NT2/D1 (cell line): Measurements from ENCODE around the gene TUBB4B.

Experiments used
- SUZ12 ChIP-seq: IDR thresholded peaks from 2 replicates; pipeline ENCODE4 v1.6.1; 2011; ENCODE audit not compliant: insufficient read length, insufficient read depth; ENCODE audit errors: extremely low read depth
- ZNF274 ChIP-seq: IDR thresholded peaks from 2 replicates; pipeline ENCODE4 v1.6.1; 2011; ENCODE audit warnings: mild to moderate bottlenecking, low read depth, low read length

DNA sequence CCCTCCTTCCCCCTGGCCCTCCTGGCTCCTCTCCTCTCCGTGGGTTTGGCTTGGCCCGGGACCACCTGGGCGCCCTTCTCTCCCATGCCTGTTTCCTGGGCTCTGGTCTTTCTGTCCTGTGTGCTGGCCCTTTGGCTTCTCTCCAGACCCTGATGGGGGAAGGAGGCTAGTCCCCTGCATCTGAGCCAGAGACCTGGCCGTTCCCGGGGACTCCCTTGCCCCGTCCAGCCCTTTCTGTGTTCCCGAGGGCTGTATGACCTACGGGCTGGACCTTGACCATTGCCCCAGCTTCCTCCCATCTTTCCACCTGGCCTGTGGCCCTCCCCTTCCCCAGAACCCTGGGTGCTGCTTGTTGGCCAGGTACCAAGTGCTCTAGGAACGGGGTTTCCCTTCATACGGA, 22.4 kb downstream of the TUBB4B start:
- TF ChIP-seq ZNF274 = no peak
- TF ChIP-seq SUZ12 = no peak
